Measurements from ENCODE around the gene CLIC5.

DNA sequence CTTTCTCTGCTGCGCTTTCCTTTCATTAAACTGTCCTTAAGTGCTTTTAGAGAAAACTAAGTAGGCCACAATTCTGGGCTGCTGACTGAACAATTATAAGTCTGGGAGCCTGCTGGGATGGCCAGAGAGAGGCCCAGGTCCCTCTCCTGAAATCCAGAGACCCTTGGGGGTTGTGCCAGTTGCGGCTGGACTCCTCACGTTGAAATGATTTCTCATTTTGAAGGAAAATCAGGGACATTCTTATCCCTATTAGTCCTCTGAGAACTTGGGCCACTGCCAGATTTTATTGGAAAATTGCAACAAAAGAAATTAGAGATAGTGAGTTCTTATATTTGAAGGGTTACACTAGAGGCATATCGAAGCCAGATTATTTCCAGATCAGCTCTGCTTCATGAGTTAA lies 145.1 kb downstream of the CLIC5 start:
- no peak for TF ChIP-seq CTCF (IDR thresholded peaks at IDR 0.05)
- no peak for TF ChIP-seq POLR2A (IDR thresholded peaks at IDR 0.05)
